SU-DHL-6 (cell line): ENCODE data around the gene ANKRD40CL.

Experiments
- H2AFZ ChIP-seq: fragments of 200-600 bp; sonication (generic); 2 replicates; pipeline ENCODE4 v1.6.1; 2014; ENCODE audit warnings: low read depth, mild to moderate bottlenecking, moderate library complexity, mixed read lengths, antibody characterized with exemption, low read length; ENCODE audit not compliant: severe bottlenecking
- H3F3A ChIP-seq: fragments of 200-600 bp; shearing (Covaris generic); 2 replicates; pipeline ENCODE4 v1.6.0; 2016; ENCODE audit warnings: antibody characterized with exemption, mild to moderate bottlenecking; ENCODE audit not compliant: insufficient read depth
- H3K27ac ChIP-seq: fragments of 200-600 bp; sonication (generic); 2 replicates; pipeline ENCODE4 v1.5.1; 2016; ENCODE audit warnings: low read depth, mild to moderate bottlenecking, low read length, moderate library complexity, mixed read lengths
- H3K27me3 ChIP-seq: fragments of 200-600 bp; sonication (generic), shearing (Covaris generic); 2 replicates; pipeline ENCODE4 v1.6.0; 2014; ENCODE audit warnings: mild to moderate bottlenecking, low read length
- H3K36me3 ChIP-seq: fragments of 200-600 bp; sonication (generic); 2 replicates; pipeline ENCODE4 v1.6.1; 2014; ENCODE audit warnings: mild to moderate bottlenecking, low read length, mixed read lengths
- H3K4me2 ChIP-seq: fragments of 300-600, 200-600 bp; shearing (Covaris generic), sonication (generic); 2 replicates; pipeline ENCODE4 v1.6.0; 2014; ENCODE audit warnings: low read length, low read depth, mild to moderate bottlenecking; ENCODE audit not compliant: poor library complexity, severe bottlenecking
- H3K4me3 ChIP-seq: fragments of 200-600 bp; sonication (generic); 2 replicates; pipeline ENCODE4 v1.5.1; 2014; ENCODE audit warnings: antibody characterized with exemption, low read length, mild to moderate bottlenecking, mixed read lengths; ENCODE audit not compliant: insufficient read depth, poor library complexity, severe bottlenecking
- H3K79me2 ChIP-seq: fragments of 200-600 bp; sonication (generic); 2 replicates; pipeline ENCODE4 v1.6.1; 2014; ENCODE audit warnings: mild to moderate bottlenecking, low read length, moderate library complexity; ENCODE audit not compliant: insufficient read depth
- H3K9ac ChIP-seq: fragments of 200-600 bp; sonication (generic); 2 replicates; pipeline ENCODE4 v1.7.0; 2014; ENCODE audit warnings: mild to moderate bottlenecking, low read length
- H3K9me2 ChIP-seq: fragments of 200-600 bp; sonication (generic); replicated peaks from 2 replicates; pipeline ENCODE4 v1.6.1; 2014; ENCODE audit warnings: low read length; ENCODE audit not compliant: insufficient read depth
- H3K9me3 ChIP-seq: fragments of 200-600 bp; sonication (generic); 2 replicates; pipeline ENCODE4 v1.6.1; 2014; ENCODE audit warnings: low read length, mixed read lengths; ENCODE audit not compliant: insufficient read depth
- H4K20me1 ChIP-seq: fragments of 200-600 bp; sonication (generic); 2 replicates; pipeline ENCODE4 v1.6.1; 2014; ENCODE audit warnings: low read depth, mild to moderate bottlenecking, antibody characterized with exemption, low read length, moderate library complexity, mixed read lengths
- EZH2phosphoT487 ChIP-seq: fragments of 200-600 bp; sonication (generic), shearing (Covaris generic); conservative IDR thresholded peaks from 2 replicates; pipeline ENCODE4 v1.6.1; 2018; ENCODE audit warnings: mild to moderate bottlenecking, antibody characterized with exemption, low read length, moderate library complexity, mixed read lengths
- TF ChIP-seq, protein P1 (sequence below): fragments of 200-600 bp; sonication (generic); IDR thresholded peaks from one replicate; pipeline ENCODE4 v1.5.1; 2017; ENCODE audit warnings: antibody characterized with exemption, mild to moderate bottlenecking, low read length, moderate library complexity; ENCODE audit not compliant: insufficient read depth, poor library complexity, severe bottlenecking

Gene ANKRD40CL

DNA sequence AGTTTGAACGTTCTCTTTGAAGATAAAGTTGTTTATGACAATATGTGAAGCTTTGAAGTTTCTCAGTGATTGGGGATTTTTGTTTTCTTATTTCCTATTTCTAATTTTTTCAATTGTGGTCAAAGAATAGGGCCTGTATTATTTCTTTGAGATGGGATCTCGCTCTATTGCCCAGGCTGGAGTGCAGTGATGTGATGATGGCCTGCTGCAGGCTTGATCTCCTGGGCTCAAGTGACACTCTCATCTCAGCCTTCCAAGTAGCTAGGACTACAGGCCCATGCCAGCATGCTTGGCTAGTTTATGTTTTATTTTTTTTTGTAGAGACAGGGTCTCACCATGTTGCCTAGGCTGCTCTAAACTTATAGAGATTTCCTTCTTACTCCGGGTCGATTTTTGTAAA is 11.7 kb upstream of the ANKRD40CL start:
- H3K4me2 ChIP-seq, result no peak overlapping the region
- H3K9ac ChIP-seq, result no peak overlapping the region
- no peaks in the 10 kb centered on the region for H3K27me3 ChIP-seq
- no peaks in the 10 kb centered on the region for H3K9me3 ChIP-seq
- TF ChIP-seq EZH2phosphoT487, result no peak
- TF ChIP-seq, protein P1, sequence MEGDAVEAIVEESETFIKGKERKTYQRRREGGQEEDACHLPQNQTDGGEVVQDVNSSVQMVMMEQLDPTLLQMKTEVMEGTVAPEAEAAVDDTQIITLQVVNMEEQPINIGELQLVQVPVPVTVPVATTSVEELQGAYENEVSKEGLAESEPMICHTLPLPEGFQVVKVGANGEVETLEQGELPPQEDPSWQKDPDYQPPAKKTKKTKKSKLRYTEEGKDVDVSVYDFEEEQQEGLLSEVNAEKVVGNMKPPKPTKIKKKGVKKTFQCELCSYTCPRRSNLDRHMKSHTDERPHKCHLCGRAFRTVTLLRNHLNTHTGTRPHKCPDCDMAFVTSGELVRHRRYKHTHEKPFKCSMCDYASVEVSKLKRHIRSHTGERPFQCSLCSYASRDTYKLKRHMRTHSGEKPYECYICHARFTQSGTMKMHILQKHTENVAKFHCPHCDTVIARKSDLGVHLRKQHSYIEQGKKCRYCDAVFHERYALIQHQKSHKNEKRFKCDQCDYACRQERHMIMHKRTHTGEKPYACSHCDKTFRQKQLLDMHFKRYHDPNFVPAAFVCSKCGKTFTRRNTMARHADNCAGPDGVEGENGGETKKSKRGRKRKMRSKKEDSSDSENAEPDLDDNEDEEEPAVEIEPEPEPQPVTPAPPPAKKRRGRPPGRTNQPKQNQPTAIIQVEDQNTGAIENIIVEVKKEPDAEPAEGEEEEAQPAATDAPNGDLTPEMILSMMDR, result no peak
- H3K79me2 ChIP-seq, result no peaks in the 10 kb centered on the region
- H2AFZ ChIP-seq, result no peak overlapping the region
- H3F3A ChIP-seq, result no peaks in the 10 kb centered on the region
- no peaks in the 10 kb centered on the region for H3K9me2 ChIP-seq
- H3K36me3 ChIP-seq, result no peaks in the 10 kb centered on the region
- no peak overlapping the region for H3K4me3 ChIP-seq
- no peak overlapping the region for H3K27ac ChIP-seq
- no peaks in the 10 kb centered on the region for H4K20me1 ChIP-seq

DNA sequence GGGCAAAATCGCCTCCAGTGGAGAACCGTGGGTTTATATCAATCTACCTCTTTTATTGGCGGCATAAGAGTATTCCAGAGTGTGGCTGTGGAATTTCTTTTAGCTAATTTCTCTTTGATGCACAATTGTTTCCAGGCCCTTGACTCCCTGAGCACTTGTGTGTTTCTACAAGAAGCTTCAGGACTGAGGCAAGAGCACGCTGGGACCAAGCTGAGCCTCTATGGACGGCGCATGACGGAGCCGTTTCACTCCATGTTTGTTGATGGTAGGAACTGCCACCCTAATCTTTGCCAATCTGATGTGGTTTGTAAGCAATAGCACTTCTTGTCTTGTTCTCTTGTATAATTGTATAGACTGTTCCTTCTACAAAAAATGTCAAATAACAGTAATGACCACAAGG is 11.2 kb upstream of the ANKRD40CL start:
- no peak for TF ChIP-seq EZH2phosphoT487
- TF ChIP-seq, protein P1, result no peak
- Histone ChIP-seq H3K9me3 (no peaks in the 10 kb centered on the region), H3K27me3 (no peaks in the 10 kb centered on the region), H3K9me2 (no peaks in the 10 kb centered on the region), H4K20me1 (no peaks in the 10 kb centered on the region), H3K36me3 (no peaks in the 10 kb centered on the region), H3K4me2 (no peak overlapping the region), H3K27ac (no peak overlapping the region), H3F3A (no peaks in the 10 kb centered on the region), H3K79me2 (no peaks in the 10 kb centered on the region), H3K9ac (no peak overlapping the region), H3K4me3 (no peak overlapping the region), H2AFZ (no peak overlapping the region)

DNA sequence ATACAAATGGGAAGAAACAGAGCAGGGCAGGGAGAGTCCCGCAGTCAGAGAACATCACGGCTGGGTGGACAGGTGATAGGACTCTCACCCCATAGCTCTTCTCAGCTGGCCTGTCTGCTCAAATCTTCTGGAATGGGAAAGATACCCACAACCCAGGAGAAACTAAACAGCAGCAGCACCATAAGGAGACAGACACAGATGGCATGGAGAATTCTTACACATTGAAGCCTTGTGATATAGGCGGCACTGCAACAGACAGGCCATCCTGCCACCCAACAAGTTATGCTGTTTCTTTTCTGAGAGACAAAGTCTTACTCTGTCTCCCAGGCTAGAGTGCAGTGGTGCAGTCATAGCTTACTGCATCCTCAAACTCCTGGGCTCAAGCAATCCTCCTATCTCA is 8.6 kb upstream of the ANKRD40CL start:
- Histone ChIP-seq H3K9me2 (no peaks in the 10 kb centered on the region), H3K9ac (no peak overlapping the region), H3K79me2 (no peaks in the 10 kb centered on the region), H3K4me2 (no peak overlapping the region), H3F3A (no peaks in the 10 kb centered on the region), H3K9me3 (no peaks in the 10 kb centered on the region), H3K36me3 (no peaks in the 10 kb centered on the region), H4K20me1 (no peaks in the 10 kb centered on the region), H3K27me3 (no peaks in the 10 kb centered on the region), H2AFZ (no peak overlapping the region), H3K27ac (no peak overlapping the region), H3K4me3 (no peak overlapping the region)
- TF ChIP-seq EZH2phosphoT487, result no peak
- TF ChIP-seq, protein P1, result no peak

DNA sequence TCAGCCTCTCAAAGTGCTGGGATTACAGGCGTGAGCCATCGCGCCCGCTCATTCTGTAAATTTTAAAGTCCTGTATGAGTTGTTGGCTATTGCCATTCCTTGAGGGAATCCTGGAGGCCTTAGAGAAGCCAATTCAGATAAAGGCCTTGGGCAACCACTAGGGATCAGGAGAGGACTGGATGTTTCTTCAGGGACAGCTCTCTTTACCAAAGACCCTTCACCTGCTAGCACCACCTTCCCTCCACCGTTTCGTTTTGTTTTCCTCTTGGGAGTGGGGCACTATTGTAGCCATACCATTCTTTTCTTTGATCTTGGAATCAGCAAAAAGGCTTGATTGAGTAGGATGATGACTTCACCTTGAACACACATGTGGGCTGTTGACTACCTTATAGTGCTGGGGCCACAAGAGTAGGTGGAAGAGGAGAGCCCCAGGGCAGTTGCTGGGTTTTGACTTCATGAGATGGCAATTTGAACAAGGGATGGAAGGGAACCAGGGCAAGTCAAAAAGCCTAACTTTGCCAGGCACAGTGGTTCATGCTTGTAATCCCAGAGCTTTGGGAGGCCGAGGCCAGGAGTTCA is 7.0 kb upstream of the ANKRD40CL start:
- Histone ChIP-seq H3K79me2 (no peaks in the 10 kb centered on the region), H3K4me2 (no peak overlapping the region), H4K20me1 (no peaks in the 10 kb centered on the region), H3K27me3 (no peaks in the 10 kb centered on the region), H3K9ac (no peak overlapping the region), H3K36me3 (no peaks in the 10 kb centered on the region), H2AFZ (no peak overlapping the region), H3K4me3 (no peak overlapping the region), H3F3A (no peaks in the 10 kb centered on the region), H3K9me2 (no peaks in the 10 kb centered on the region), H3K27ac (no peak overlapping the region), H3K9me3 (no peaks in the 10 kb centered on the region)
- TF ChIP-seq, protein P1, result no peak
- TF ChIP-seq EZH2phosphoT487, result no peak
